Measurements from ENCODE around the gene GABRB1.

DNA sequence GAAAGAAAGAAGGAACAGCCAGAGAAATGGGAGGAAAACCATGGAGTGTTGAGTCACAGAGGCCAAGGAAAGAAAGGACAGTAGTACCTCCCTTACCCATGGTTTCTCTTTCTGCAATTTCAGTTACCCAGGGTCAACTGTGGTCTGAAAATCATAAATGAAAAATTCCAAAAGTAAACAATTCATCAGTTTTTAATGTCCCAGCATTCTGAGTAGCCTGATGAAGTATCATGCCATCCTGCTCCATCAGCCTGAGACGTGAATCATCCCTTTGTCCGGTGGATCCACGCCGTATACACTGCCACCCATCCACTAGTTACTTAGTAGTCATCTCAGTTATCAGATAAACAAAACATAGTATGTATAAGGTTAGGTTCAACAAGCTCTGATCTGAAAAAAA lies 318.0 kb downstream of the GABRB1 start:
- TF ChIP-seq, protein P1, sequence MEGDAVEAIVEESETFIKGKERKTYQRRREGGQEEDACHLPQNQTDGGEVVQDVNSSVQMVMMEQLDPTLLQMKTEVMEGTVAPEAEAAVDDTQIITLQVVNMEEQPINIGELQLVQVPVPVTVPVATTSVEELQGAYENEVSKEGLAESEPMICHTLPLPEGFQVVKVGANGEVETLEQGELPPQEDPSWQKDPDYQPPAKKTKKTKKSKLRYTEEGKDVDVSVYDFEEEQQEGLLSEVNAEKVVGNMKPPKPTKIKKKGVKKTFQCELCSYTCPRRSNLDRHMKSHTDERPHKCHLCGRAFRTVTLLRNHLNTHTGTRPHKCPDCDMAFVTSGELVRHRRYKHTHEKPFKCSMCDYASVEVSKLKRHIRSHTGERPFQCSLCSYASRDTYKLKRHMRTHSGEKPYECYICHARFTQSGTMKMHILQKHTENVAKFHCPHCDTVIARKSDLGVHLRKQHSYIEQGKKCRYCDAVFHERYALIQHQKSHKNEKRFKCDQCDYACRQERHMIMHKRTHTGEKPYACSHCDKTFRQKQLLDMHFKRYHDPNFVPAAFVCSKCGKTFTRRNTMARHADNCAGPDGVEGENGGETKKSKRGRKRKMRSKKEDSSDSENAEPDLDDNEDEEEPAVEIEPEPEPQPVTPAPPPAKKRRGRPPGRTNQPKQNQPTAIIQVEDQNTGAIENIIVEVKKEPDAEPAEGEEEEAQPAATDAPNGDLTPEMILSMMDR (IDR thresholded peaks at IDR 0.05), result no peak
- TF ChIP-seq POLR2AphosphoS5 (IDR thresholded peaks at IDR 0.05), result no peak
- no peak for TF ChIP-seq EP300 (IDR thresholded peaks at IDR 0.05)
